ENCODE data around the gene ASCL3.

- no peak for TF ChIP-seq POLR2A (IDR thresholded peaks at IDR 0.05)
- TF ChIP-seq CTCF (IDR thresholded peaks at IDR 0.05) = no peak
These were observed 28.5 kb upstream of the ASCL3 start for GRCh38 chr11:8971196-8971923.
